A673 (cell line): ENCODE results near the gene RSBN1.
"Not testable (repeated sequence)": the region's sequence is repeated elsewhere in the genome, so short reads cannot be mapped to it uniquely, and the experiment has no call there.

Experiments used
- CTCF ChIP-seq: fragments of 300-800, 200-600 bp; sonication (generic); conservative IDR thresholded peaks from 2 replicates; pipeline ENCODE4 v1.5.1; 2017; ENCODE audit warnings: low read depth, mild to moderate bottlenecking, antibody characterized with exemption, low read length, moderate library complexity, mixed read lengths
- EZH2 ChIP-seq: fragments of 200-600 bp; sonication (generic); IDR thresholded peaks from 2 replicates; pipeline ENCODE4 v1.6.1; 2017; ENCODE audit warnings: borderline replicate concordance, low read depth, mild to moderate bottlenecking, mixed read lengths, antibody characterized with exemption, low read length; ENCODE audit not compliant: poor library complexity, severe bottlenecking

GRCh38 chr1:113717506-113717905 lies 94.8 kb downstream of the RSBN1 start:
- not testable (repeated sequence) for TF ChIP-seq CTCF, EZH2
